NCI-H2107 (cell line): Measurements from ENCODE around the gene CNIH1.
A peak's percentile ranks its signal among the peaks of the same experiment; 100 is the strongest.

Experiments
- DNase-seq: peaks from one replicate; lab custom pipeline; 2025; lab: John Stamatoyannopoulos, UW

The CNIH1 gene

GRCh38 chr14:54440873-54441868 lies at the start of gene CNIH1:
Gene CNIH1 (minus strand): TSS chr14:54441374. CDS start chr14:54441327, 47 bp downstream.
- DNase-seq = peak; percentile 94

DNA sequence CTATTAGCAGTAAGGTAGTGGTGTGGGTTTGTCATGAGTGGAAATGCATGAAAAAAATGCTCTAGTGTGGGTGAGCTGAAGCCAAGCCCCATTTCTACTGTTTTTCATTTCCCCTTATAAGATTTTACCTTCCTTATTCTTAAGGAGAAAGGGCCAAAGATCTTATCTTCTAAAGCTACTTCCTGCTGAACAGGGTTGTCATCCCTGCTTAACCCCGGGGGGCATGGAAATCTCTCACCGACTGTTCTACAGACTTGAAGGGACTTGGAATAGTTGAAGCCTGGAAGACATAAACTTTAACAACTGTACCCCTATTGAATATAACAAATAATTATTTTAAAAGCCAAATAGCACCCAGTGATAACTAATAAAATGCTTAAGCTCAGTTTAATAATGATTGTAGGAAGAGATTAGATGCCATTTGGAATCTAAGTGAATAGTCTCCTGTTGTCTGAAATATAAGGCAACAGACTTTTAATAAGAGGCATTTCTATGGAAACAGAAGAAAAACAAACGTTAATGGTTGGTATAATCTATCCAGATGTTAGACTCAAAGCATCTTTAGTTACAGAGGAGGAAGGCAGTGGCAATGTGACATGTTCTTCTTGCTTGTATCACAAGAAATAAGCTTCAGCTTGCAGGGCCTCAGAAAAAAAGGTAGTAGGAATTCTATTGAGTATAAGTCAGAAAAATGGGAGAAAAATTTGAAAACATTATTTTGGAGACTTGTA lies 49.4 kb upstream of the CNIH1 start:
- DNase-seq = no peak

DNA sequence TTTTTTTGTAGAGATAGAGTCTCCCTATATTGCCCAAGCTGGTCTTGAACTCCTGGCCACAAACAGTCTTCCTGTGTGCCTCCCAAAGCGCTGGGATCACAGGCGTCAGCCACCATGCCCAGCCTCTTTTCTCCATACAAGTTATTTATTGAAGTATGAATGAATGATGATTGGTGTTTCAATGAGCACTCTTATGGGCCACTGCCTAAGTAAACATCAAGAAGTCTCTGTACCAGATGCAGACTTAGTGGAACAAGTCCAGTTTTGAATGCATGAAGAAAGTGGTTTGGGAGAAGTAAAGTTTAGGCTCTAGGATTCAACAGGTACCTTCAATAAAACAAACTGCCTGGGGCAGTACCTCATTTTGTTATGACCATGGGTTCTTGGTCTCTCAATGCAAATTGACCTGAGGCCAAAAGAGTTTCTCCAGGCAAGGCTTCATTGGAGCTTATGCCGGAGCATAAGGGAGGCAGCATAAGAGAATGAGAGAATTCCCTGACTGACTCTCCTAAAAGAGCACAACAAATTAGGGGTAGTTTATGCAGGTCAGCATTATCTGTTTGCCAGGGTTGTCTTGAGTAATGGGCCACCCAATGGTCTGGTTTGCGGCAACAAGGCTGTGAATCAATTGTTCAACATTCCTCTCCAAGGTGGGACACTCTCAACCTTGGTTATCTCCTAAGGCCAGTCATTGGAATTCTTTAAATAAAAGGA lies 48.7 kb upstream of the CNIH1 start:
- no peak for DNase-seq

DNA sequence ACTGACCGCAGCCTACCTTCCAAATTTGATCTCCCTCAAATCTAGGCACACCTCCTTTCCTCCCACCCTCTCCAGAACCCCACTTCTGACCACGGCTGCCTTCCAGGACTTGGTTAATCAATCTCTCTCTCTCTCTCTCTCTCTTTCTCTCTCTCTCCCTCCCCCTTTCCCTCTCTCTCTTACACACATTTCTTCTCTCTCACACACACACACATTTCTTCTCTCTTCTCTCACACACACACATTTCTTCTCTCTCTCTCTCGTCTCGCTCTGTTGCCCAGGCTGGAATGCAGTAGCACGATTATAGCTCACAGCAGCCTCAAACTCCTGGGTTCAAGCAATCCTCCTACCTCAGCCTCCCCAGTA lies 48.1 kb upstream of the CNIH1 start:
- DNase-seq = no peak

DNA sequence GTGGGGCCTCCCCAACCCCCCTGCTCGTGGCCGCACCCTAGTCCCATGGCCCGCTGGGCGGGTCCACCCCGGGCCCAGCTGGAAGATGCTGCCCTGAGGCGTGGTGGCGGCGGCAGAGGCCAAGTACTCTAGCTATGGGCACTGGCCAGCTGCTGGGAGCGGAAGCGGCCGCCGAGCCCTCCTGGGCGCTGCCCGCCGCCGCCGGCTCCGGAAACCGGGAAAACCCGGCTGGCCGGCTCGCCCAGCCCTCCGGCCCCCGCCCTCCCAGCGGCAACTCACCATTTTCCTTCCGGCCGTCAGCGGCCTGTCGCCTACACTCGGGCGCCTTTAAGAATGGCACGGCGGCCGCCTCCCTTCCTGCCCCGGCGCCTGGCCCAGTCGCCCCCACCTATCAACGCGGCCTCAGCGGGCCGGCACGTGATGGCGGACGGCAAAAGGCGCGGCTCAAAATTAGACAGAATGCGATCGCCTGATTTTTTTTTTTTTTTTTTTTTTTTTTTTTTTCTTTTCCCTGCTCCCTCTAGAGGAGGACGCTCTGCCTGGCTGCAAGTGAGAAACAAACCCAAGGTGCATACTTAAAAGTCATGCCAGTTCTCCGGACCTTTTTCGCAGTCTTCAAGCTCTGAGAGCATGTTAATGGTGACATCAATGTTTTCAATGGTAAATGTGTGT lies 47.6 kb upstream of the CNIH1 start, which contains the start of gene GMFB:
TSS of gene GMFB (minus strand) at position 335 of the 672 bp plus-strand sequence. CDS start at position 282, 53 bp downstream.
- DNase-seq = peak; percentile 90

GRCh38 chr14:54488318-54488645 lies 47.1 kb upstream of the CNIH1 start:
- no peak for DNase-seq

GRCh38 chr14:54487771-54488170 lies 46.6 kb upstream of the CNIH1 start:
- no peak for DNase-seq

DNA sequence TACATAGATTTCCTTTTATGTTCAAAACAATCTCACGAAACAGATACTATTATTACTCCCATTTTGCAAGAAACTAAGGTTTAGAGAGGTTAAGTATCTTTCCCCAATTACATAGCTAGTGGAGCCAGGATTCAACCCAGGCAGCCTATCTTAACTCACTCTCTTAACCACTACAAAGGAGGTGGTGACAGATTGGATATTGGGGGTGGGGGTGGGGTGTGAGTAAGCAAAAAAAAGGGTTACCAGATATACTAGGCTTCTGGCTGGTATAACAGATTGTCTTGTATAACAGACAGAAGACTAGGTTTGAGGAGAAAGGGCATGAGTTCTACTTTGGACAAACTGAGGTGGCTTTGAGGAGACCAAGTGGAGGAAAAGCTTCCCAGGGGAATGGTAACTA lies 45.5 kb upstream of the CNIH1 start:
- DNase-seq = no peak

- no peak for DNase-seq
These were observed 42.7 kb upstream of the CNIH1 start for GRCh38 chr14:54483846-54484245.

DNA sequence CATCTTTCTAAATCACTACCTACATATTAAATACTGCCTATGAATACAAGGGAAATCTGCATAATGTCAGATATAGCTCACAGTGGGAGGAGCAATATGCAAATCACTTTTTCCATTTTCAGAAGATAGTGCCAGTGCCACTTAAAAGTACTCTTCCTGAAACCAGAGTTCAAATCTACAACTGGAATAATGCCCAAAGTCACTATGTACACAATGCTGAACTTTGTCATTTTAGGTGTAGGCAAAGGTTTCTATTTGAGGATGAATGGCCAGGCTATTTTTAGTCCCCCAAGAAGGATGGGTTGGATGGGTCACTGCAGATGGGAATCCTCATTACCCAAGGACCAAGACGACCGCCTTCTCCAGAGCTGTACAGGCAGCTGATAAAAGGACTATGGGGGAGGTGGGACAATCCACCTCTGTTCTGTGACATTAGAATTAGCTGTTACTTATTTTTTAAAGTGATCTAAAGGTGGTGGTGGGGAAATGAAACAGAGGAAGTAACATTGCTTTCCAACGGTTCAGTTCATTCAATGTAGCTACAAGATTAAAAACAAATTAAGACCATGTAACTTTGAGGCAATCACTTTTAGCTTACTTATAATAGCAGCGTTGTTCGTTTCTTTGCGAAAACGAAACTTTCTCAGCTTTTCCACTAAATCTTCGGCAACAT lies 42.0 kb upstream of the CNIH1 start:
- no peak for DNase-seq

DNA sequence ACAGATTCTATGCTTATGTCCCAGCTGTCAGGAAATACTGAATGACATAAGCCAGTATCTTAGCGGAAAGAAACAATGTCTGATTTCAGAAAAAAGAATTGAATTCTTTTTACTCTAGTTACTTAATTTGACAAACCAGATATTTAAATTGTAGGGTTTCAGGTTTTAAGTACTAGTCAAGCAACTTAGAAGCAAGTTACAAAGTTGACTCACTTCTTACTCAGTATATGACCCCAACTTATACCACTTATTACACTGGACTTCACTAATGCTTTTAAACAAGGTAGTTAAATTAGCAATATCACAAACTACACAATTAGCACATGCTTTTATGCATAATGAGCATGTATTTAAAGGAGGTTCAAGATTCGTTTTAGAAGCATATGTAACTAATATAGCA lies 40.5 kb upstream of the CNIH1 start:
- no peak for DNase-seq

DNA sequence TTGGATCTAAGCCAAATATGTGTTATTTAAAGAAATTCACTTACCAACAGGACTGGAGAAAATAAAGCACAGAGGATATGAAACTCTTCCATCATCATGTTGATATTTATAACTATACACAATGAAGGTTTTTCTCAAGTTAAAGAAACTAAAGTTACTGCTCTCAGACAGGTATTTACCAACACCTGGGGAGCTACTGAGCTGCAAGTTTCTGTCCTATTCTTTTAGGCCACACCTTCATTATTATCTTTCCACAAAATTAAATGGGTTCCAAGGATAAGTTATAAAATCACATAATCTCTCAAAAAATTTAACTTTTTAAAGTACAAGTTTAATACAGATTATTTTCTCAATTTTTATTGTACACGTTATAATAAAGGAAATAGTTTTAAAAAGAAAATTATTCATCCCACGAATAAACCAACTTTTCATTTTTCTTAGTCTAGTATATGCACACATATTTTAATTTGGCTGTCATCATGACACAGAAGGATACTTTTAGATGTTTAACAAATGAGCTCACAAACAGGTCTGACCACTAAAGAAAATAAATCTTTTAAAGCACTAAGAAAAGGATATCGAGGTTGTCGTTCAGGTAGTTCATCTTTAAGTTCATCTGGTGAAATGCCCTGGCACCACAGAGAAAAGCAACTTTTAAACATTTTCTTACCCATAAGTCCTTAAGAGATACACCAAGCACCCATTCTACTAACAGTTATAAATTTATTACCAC lies 39.8 kb upstream of the CNIH1 start:
- no peak for DNase-seq

DNA sequence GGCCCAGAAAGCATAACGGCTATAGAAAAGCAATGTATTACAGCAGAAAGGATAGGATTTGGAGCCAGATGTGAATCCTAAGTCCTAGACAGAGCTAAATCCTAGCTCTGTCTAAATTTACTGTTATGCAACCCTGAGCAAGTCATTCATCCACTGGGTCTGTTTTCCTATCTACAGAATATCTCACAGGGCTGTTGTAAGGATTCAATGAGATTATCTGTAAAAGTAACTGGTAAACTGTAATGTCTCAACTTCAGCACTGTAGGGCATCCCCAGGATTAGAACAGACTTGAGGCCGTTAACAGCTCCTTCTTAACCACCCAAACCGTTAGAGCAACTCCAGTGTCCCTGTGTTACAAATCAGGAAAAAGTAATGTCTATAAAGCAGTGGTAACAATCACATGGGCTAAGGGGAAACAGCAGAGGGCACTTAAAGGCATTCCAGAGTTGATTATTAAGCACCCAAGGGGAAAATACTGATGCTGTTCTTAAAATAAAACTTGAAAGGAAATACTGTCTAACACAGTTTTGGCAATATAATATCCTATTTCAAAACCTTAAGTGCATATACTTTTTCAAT lies 37.6 kb upstream of the CNIH1 start:
- no peak for DNase-seq

- no peak for DNase-seq
These were observed 34.7 kb upstream of the CNIH1 start for GRCh38 chr14:54475911-54476310.

DNA sequence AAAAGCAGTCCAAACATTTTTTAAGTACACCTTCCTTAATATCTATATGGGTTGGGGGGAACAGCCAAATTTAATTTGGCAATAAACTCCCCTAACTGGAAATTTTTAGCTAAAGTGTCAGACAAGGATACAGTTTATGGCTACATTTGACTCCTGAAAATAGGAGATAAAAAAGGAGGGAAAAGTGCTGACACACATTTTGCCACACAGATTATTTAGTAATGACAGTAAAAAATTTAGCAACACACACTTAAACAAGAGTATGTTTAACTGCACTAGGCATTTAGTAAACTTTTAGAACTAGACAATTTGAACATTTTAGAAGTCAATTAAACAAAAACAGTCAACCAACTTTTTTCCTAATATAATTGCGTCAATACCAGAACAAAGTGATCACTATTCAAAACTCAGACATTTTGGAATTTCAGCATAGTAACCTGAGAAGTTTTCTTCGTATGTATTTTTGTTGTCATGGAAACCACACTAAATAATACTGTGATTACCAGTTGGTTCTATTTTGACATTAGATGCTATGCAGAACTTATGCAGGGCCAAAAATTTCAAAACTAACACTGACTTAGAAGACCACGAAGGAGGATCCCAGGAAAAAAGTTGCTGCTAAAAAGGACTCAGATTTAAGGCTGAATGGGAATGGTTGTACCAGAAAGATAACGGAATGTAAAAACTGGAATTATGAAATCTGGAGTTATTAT lies 34.2 kb upstream of the CNIH1 start:
- no peak for DNase-seq

DNA sequence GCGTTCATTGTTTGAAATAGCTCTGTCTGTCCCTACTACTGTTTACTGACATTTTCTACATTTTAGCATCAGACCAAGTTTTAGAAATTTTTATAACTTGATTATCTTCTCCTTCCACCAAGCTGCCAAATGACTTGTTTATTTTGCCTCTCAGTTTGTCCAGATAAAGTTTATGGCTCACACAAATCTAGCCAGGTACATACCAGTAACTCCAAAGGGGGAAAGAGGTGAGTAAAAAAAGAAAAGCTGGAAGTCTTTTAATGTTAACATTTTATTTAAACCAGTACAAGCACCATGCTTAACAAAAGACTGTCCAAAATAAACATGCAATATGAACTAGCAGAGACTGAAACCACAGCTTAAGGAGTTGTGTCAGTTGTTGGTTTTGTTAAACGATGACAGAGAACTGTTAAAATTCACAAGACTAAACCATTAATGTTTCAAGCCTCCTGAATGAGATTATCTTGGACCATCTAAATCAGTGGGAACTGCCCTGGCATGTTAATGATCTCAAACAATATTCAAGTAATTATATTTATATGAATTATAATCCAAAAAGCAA lies 33.1 kb upstream of the CNIH1 start:
- no peak for DNase-seq

DNA sequence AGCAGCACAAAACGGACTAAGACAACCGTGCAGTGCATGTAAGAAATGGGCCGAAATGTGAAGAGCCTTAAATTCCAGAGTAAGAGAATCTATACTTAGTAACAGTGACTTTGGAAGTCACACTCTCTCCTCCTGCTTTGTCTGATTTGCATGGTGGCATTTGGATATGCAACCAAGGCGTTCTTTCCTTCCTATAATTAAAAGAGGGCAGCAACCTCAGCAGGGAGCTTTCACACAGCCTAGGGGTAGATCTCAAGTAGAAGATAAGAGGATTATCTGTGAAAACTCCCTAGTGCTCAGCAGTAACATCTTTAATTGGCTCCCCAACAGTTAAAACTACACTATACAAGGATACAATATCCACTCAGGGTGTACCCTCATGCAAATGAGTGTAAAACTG lies 31.1 kb upstream of the CNIH1 start:
- DNase-seq = no peak

GRCh38 chr14:54471641-54472040 lies 30.5 kb upstream of the CNIH1 start:
- no peak for DNase-seq

GRCh38 chr14:54470701-54471100 lies 29.5 kb upstream of the CNIH1 start:
- no peak for DNase-seq
